ENCODE measurements around the gene TCL1B. TPM values are rescaled to one million over a fixed set of nuclear protein-coding genes. Genes with fewer than 3 reads are reported as not detected.

The TCL1B gene
- total and polyA plus RNA-seq, 2 experiments from 2014 or later: 5.5 to 6.0 TPM

DNA sequence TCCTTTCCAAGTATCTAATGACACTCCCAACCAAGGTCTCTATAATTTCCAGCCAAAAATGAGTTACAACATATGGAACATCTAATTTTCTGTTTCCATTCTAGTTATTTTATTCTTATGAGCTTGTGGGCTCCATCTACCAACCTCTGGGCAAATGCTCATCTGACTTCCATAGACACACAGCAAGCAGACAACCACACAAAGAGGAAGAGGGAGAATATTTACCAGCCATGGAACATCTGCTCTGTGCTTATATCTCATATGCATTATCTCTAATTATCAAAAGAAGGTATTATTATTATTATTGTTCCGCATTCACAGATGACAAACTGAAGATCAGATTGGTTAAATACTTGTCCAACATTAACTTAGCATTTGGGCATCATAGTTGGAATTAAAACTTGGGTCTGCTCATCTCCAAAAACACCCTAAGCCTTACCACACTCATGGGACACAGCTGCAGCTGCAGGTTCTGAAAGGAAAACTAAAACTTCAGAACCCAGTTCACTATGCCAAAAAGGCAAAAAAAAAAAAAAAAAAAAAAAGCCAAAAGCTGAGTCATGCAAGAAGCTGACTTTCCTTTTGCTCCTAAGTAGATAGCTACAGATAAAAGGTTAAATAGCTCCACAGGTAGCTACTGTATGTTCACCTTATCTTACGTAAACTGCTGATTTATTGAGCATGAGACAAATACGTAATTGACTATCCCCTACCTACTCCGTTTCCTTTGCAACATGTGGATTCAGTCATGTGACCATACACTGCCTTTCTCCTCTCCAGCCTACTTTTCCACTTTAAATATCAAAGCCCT is 23.6 kb upstream of the TCL1B start:
- no peak for DNase-seq (ENCODE audit: low spot score)
- no peaks in the 10 kb centered on the region for H3K36me3 Mint-ChIP-seq (ENCODE audit: low read depth)
- no peak for TF ChIP-seq NANOG (IDR thresholded peaks at IDR 0.05; ENCODE audit: borderline replicate concordance)
- TF ChIP-seq JUNB (IDR thresholded peaks at IDR 0.05; ENCODE audit: unreplicated experiment): no peak
- TF ChIP-seq EZH2phosphoT487 (IDR thresholded peaks at IDR 0.05; ENCODE audit: unreplicated experiment): no peak
- TF ChIP-seq CREB1 (CRISPR knock-in tag; IDR thresholded peaks at IDR 0.05; ENCODE audit: low read depth): no peak
- TF ChIP-seq EZH2 (IDR thresholded peaks at IDR 0.05; ENCODE audit: low read depth, unreplicated experiment): no peak
- TF ChIP-seq, protein P1, sequence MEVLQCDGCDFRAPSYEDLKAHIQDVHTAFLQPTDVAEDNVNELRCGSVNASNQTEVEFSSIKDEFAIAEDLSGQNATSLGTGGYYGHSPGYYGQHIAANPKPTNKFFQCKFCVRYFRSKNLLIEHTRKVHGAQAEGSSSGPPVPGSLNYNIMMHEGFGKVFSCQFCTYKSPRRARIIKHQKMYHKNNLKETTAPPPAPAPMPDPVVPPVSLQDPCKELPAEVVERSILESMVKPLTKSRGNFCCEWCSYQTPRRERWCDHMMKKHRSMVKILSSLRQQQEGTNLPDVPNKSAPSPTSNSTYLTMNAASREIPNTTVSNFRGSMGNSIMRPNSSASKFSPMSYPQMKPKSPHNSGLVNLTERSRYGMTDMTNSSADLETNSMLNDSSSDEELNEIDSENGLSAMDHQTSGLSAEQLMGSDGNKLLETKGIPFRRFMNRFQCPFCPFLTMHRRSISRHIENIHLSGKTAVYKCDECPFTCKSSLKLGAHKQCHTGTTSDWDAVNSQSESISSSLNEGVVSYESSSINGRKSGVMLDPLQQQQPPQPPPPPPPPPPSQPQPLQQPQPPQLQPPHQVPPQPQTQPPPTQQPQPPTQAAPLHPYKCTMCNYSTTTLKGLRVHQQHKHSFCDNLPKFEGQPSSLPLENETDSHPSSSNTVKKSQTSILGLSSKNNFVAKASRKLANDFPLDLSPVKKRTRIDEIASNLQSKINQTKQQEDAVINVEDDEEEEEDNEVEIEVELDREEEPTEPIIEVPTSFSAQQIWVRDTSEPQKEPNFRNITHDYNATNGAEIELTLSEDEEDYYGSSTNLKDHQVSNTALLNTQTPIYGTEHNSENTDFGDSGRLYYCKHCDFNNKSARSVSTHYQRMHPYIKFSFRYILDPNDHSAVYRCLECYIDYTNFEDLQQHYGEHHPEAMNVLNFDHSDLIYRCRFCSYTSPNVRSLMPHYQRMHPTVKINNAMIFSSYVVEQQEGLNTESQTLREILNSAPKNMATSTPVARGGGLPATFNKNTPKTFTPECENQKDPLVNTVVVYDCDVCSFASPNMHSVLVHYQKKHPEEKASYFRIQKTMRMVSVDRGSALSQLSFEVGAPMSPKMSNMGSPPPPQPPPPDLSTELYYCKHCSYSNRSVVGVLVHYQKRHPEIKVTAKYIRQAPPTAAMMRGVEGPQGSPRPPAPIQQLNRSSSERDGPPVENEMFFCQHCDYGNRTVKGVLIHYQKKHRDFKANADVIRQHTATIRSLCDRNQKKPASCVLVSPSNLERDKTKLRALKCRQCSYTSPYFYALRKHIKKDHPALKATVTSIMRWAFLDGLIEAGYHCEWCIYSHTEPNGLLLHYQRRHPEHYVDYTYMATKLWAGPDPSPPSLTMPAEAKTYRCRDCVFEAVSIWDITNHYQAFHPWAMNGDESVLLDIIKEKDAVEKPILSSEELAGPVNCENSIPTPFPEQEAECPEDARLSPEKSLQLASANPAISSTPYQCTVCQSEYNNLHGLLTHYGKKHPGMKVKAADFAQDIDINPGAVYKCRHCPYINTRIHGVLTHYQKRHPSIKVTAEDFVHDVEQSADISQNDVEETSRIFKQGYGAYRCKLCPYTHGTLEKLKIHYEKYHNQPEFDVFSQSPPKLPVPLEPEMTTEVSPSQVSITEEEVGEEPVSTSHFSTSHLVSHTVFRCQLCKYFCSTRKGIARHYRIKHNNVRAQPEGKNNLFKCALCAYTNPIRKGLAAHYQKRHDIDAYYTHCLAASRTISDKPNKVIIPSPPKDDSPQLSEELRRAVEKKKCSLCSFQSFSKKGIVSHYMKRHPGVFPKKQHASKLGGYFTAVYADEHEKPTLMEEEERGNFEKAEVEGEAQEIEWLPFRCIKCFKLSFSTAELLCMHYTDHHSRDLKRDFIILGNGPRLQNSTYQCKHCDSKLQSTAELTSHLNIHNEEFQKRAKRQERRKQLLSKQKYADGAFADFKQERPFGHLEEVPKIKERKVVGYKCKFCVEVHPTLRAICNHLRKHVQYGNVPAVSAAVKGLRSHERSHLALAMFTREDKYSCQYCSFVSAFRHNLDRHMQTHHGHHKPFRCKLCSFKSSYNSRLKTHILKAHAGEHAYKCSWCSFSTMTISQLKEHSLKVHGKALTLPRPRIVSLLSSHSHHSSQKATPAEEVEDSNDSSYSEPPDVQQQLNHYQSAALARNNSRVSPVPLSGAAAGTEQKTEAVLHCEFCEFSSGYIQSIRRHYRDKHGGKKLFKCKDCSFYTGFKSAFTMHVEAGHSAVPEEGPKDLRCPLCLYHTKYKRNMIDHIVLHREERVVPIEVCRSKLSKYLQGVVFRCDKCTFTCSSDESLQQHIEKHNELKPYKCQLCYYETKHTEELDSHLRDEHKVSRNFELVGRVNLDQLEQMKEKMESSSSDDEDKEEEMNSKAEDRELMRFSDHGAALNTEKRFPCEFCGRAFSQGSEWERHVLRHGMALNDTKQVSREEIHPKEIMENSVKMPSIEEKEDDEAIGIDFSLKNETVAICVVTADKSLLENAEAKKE (CRISPR knock-in tag; IDR thresholded peaks at IDR 0.05): no peak
- no peak for TF ChIP-seq ZNF331 (CRISPR knock-in tag; IDR thresholded peaks at IDR 0.05; ENCODE audit: low read depth)
- TF ChIP-seq POLR2AphosphoS5 (IDR thresholded peaks at IDR 0.05; ENCODE audit: low read depth): no peak
- no peak for TF ChIP-seq STAT1 (IDR thresholded peaks at IDR 0.05; ENCODE audit: unreplicated experiment)
- TF ChIP-seq ZNF114 (CRISPR knock-in tag; IDR thresholded peaks at IDR 0.05): no peak
- TF ChIP-seq, protein P2, sequence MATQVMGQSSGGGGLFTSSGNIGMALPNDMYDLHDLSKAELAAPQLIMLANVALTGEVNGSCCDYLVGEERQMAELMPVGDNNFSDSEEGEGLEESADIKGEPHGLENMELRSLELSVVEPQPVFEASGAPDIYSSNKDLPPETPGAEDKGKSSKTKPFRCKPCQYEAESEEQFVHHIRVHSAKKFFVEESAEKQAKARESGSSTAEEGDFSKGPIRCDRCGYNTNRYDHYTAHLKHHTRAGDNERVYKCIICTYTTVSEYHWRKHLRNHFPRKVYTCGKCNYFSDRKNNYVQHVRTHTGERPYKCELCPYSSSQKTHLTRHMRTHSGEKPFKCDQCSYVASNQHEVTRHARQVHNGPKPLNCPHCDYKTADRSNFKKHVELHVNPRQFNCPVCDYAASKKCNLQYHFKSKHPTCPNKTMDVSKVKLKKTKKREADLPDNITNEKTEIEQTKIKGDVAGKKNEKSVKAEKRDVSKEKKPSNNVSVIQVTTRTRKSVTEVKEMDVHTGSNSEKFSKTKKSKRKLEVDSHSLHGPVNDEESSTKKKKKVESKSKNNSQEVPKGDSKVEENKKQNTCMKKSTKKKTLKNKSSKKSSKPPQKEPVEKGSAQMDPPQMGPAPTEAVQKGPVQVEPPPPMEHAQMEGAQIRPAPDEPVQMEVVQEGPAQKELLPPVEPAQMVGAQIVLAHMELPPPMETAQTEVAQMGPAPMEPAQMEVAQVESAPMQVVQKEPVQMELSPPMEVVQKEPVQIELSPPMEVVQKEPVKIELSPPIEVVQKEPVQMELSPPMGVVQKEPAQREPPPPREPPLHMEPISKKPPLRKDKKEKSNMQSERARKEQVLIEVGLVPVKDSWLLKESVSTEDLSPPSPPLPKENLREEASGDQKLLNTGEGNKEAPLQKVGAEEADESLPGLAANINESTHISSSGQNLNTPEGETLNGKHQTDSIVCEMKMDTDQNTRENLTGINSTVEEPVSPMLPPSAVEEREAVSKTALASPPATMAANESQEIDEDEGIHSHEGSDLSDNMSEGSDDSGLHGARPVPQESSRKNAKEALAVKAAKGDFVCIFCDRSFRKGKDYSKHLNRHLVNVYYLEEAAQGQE (IDR thresholded peaks at IDR 0.05; ENCODE audit: unreplicated experiment): no peak
- TF ChIP-seq, protein P3, sequence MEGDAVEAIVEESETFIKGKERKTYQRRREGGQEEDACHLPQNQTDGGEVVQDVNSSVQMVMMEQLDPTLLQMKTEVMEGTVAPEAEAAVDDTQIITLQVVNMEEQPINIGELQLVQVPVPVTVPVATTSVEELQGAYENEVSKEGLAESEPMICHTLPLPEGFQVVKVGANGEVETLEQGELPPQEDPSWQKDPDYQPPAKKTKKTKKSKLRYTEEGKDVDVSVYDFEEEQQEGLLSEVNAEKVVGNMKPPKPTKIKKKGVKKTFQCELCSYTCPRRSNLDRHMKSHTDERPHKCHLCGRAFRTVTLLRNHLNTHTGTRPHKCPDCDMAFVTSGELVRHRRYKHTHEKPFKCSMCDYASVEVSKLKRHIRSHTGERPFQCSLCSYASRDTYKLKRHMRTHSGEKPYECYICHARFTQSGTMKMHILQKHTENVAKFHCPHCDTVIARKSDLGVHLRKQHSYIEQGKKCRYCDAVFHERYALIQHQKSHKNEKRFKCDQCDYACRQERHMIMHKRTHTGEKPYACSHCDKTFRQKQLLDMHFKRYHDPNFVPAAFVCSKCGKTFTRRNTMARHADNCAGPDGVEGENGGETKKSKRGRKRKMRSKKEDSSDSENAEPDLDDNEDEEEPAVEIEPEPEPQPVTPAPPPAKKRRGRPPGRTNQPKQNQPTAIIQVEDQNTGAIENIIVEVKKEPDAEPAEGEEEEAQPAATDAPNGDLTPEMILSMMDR (conservative IDR thresholded peaks at IDR 0.05; ENCODE audit: low read depth in 2 of 2): no peak
- TF ChIP-seq, protein P4, sequence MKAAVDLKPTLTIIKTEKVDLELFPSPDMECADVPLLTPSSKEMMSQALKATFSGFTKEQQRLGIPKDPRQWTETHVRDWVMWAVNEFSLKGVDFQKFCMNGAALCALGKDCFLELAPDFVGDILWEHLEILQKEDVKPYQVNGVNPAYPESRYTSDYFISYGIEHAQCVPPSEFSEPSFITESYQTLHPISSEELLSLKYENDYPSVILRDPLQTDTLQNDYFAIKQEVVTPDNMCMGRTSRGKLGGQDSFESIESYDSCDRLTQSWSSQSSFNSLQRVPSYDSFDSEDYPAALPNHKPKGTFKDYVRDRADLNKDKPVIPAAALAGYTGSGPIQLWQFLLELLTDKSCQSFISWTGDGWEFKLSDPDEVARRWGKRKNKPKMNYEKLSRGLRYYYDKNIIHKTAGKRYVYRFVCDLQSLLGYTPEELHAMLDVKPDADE (IDR thresholded peaks at IDR 0.05): no peak
- H3K9me3 Mint-ChIP-seq: no peaks in the 10 kb centered on the region
- no peak overlapping the region for H3K4me3 Mint-ChIP-seq
- Histone ChIP-seq H2AFZ (peak overlapping the region; percentile 91), H3K27me3 (ENCODE audit: insufficient read depth) (no peaks in the 10 kb centered on the region), H3K4me1 (ENCODE audit: insufficient read depth) (peaks cover 20% of the 10 kb centered on the region), H3F3A (replicated peaks; ENCODE audit: low read depth) (no peaks in the 10 kb centered on the region), H3K4me2 (no peak overlapping the region), H3K79me2 (replicated peaks; ENCODE audit: insufficient read depth) (no peaks in the 10 kb centered on the region), H3K4me3 (no peak overlapping the region), H3K36me3 (ENCODE audit: insufficient read depth) (no peaks in the 10 kb centered on the region), H4K20me1 (replicated peaks; ENCODE audit: insufficient read depth) (no peaks in the 10 kb centered on the region), H3K27ac (ENCODE audit: low read depth) (no peak overlapping the region), H3K9me2 (ENCODE audit: insufficient read depth) (0 out of 2 replicates have a peak, but pooled peaks cover 11% of the 10 kb centered on the region)
- H3K27me3 Mint-ChIP-seq (ENCODE audit: insufficient read depth, low read depth, poor library complexity): peaks cover 5% of the 10 kb centered on the region
- peak overlapping the region; percentile 5; the same call in 1 of the 2 replicates for H3K27ac Mint-ChIP-seq
- H3K4me1 Mint-ChIP-seq: peaks cover 33% of the 10 kb centered on the region
- ATAC-seq: no peak
